Testis (tissue), 3 donors: ENCODE data around the gene ABL2. TPM values are rescaled to one million over a fixed set of nuclear protein-coding genes. Genes with fewer than 3 reads are reported as not detected.
A peak's percentile ranks its signal among the peaks of the same experiment; 100 is the strongest.

Source experiments
- DNase-seq: peaks from one replicate; pipeline ENCODE4 v3.0.0-alpha.2; 2019
- H3K27ac ChIP-seq, 2 donors: fragments of 200-600 bp; sonication (generic); one replicate each; pipeline ENCODE4 v1.5.1; 2019
- H3K27me3 ChIP-seq: fragments of 200-600 bp; sonication (generic); one replicate; pipeline ENCODE4 v1.5.1; 2019
- H3K36me3 ChIP-seq: fragments of 200-600 bp; sonication (generic); one replicate; pipeline ENCODE4 v1.5.1; 2017; ENCODE audit warnings: low read depth; ENCODE audit errors: missing control alignments
- H3K4me1 ChIP-seq: fragments of 200-600 bp; sonication (generic); one replicate; pipeline ENCODE4 v1.5.1; 2019
- H3K4me3 ChIP-seq, 2 donors: fragments of 200-600 bp; sonication (generic); one replicate each; pipeline ENCODE4 v1.5.1; 2017 to 2019
- H3K9me3 ChIP-seq: fragments of 200-600 bp; sonication (generic); one replicate; pipeline ENCODE4 v1.5.1; 2017
- CTCF ChIP-seq, 3 experiments: fragments of 450-650 bp in 2 of 3; fragments of 200-600 bp in 1 of 3; sonication (generic) in 1 of 3; IDR thresholded peaks; one replicate each; pipeline ENCODE4 v1.5.1; 2016 to 2019; ENCODE audit warnings: antibody characterized with exemption in 3 of 3, mild to moderate bottlenecking in 2 of 3, moderate library complexity in 1 of 3
- POLR2A ChIP-seq: fragments of 450-650 bp; IDR thresholded peaks from one replicate; pipeline ENCODE4 v1.6.1; 2017; ENCODE audit warnings: antibody characterized with exemption, mild to moderate bottlenecking, moderate library complexity
- WGBS, 2 donors: methylation state at CpG; one replicate each; pipeline ENCODE4 v1.1.5; 2018; 5-methylcytosine and 5-hydroxymethylcytosine counted together
- intact Hi-C: fragments of 100-400 bp; cut with DNase I; formaldehyde crosslinking; loops from one replicate; pipeline ENCODE4 v1.15.1; 2023; ENCODE audit warnings: low total_unique reads
- polyA plus RNA-seq: library from polyadenylated mRNA; stranded (reverse); fragments of 350-450 nt; fragmentation: Illumina TruSeq; extraction: RNeasy Lipid Tissue Mini Kit (QIAGEN cat#74804); gene quantifications from one replicate; pipeline ENCODE4 v1.2.3, GENCODE V29; 2014; ENCODE audit warnings: low read depth, low replicate concordance; ENCODE audit not compliant: insufficient read depth
- total RNA-seq, 2 donors: library from RNA; depleted of rRNA; stranded (reverse); fragments of >200 nt; gene quantifications; one replicate each; pipeline ENCODE4 v1.2.3, GENCODE V29; 2016

The ABL2 gene
- total and polyA plus RNA-seq, 3 donors from 2014 or later = 12.4 to 22.9 (median 21.9) TPM

GRCh38 chr1:179092896-179093461, 136.5 kb downstream of the ABL2 start:
- WGBS, 2 donors = 89% methylated on average over 9 of the region's 9 CpGs
- intact Hi-C loops = no loop called here
- Histone ChIP-seq H3K27ac (no peak overlapping the region), H3K27me3 (no peaks in the 10 kb centered on the region), H3K36me3 (no peaks in the 10 kb centered on the region), H3K4me3 (no peak overlapping the region), H3K4me1 (peaks cover 24% of the 10 kb centered on the region), H3K9me3 (no peaks in the 10 kb centered on the region)
- no peak for DNase-seq
- TF ChIP-seq CTCF (IDR thresholded peaks at IDR 0.05) (no peak), POLR2A (no peak)

GRCh38 chr1:179091691-179092165, 137.7 kb downstream of the ABL2 start:
- H3K27me3 ChIP-seq = no peaks in the 10 kb centered on the region
- no peaks in the 10 kb centered on the region for H3K36me3 ChIP-seq
- peak overlapping the region; percentile 2 to 27 for H3K27ac ChIP-seq
- H3K9me3 ChIP-seq = no peaks in the 10 kb centered on the region
- H3K4me3 ChIP-seq = no peak overlapping the region
- intact Hi-C loops = no loop called here
- TF ChIP-seq CTCF (IDR thresholded peaks at IDR 0.05) (no peak), POLR2A (no peak)
- peak; percentile 74 for DNase-seq
- 15% methylated on average over 5 of the region's 5 CpGs; no CpG with 5 or more reads in 1 of the 2 donors for WGBS, 2 donors
- peaks cover 24% of the 10 kb centered on the region for H3K4me1 ChIP-seq

- intact Hi-C loops = no loop called here
- H3K36me3 ChIP-seq = no peaks in the 10 kb centered on the region
- peaks cover 24% of the 10 kb centered on the region for H3K4me1 ChIP-seq
- H3K4me3 ChIP-seq = no peak overlapping the region
- WGBS, 2 donors = 81 to 90% methylated on average over 4 of the region's 4 CpGs
- H3K27ac ChIP-seq = peak overlapping the region in 1 of 2 donors; percentile 5
- TF ChIP-seq CTCF (IDR thresholded peaks at IDR 0.05) (no peak), POLR2A (no peak)
- H3K9me3 ChIP-seq = no peaks in the 10 kb centered on the region
- H3K27me3 ChIP-seq = no peaks in the 10 kb centered on the region
- DNase-seq = no peak
Observed at GRCh38 chr1:179090923-179091322, 138.6 kb downstream of the ABL2 start.

- peaks cover 24% of the 10 kb centered on the region for H3K4me1 ChIP-seq
- no peak for TF ChIP-seq CTCF (IDR thresholded peaks at IDR 0.05)
- no peak for TF ChIP-seq POLR2A
- no peak for DNase-seq
- H3K36me3 ChIP-seq = no peaks in the 10 kb centered on the region
- intact Hi-C loops = no loop called here
- 45 to 69% methylated on average over 8 of the region's 8 CpGs for WGBS, 2 donors
- H3K4me3 ChIP-seq = no peak overlapping the region
- H3K27me3 ChIP-seq = no peaks in the 10 kb centered on the region
- no peaks in the 10 kb centered on the region for H3K9me3 ChIP-seq
- H3K27ac ChIP-seq = peak overlapping the region in 1 of 2 donors; percentile 5
Observed at GRCh38 chr1:179090522-179090921, 139.0 kb downstream of the ABL2 start.
